ENCODE data around the gene ASB3.

ASB3 gene

GRCh38 chr2:53654396-53654795 lies 132.4 kb downstream of the ASB3 start:
- Histone ChIP-seq H3K27ac (no peak overlapping the region), H3K27me3 (replicated peaks) (no peaks in the 10 kb centered on the region), H3K36me3 (replicated peaks) (no peaks in the 10 kb centered on the region), H3K4me3 (ENCODE audit: low read depth, low read length) (no peak overlapping the region)
- DNase-seq: no peak
- in situ Hi-C loops (cut with HindIII; ENCODE audit: low pct_ligation_motif_present, low sequenced_read_pairs): no loop called here
- no peak for TF ChIP-seq CTCF (IDR thresholded peaks at IDR 0.05; ENCODE audit: low read depth, low read length, missing control alignments)

GRCh38 chr2:53652131-53652530 lies 134.6 kb downstream of the ASB3 start:
- DNase-seq: no peak
- in situ Hi-C loops (cut with HindIII; ENCODE audit: low pct_ligation_motif_present, low sequenced_read_pairs): no loop called here
- H3K27me3 ChIP-seq (replicated peaks): no peaks in the 10 kb centered on the region

DNA sequence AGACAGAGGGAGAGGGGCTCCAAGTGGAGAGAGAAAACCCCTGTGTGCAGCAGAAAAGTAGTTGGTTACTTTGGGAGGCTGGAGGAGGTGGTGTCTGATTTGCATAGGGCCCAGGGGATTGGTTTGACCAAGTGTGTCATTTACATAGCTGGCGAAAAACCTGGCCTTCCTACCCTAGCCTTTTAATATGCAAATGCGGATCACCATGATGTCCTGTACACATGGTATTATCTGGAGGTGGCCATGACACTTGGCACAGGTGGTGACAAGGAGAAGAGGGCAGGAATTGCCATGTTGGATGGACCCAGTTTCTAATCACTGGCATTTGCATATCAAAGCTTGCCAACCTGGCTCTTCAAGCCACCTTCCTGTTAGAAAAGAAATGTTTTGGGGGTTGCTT lies 140.0 kb downstream of the ASB3 start:
- no peak for TF ChIP-seq CTCF (IDR thresholded peaks at IDR 0.05; ENCODE audit: low read depth, low read length, missing control alignments)
- H3K4me3 ChIP-seq (ENCODE audit: low read depth, low read length): no peak overlapping the region
- H3K36me3 ChIP-seq (replicated peaks): no peaks in the 10 kb centered on the region
- no peak for DNase-seq
- in situ Hi-C loops (cut with HindIII; ENCODE audit: low pct_ligation_motif_present, low sequenced_read_pairs): no loop called here
- H3K27me3 ChIP-seq (replicated peaks): no peaks in the 10 kb centered on the region
- no peak overlapping the region for H3K27ac ChIP-seq

More at GRCh38 chr2:53652131-53652530, 134.6 kb downstream of the ASB3 start:
- no peak for TF ChIP-seq CTCF (IDR thresholded peaks at IDR 0.05; ENCODE audit: low read depth, low read length, missing control alignments)
- no peak overlapping the region for H3K27ac ChIP-seq
- no peak overlapping the region for H3K4me3 ChIP-seq (ENCODE audit: low read depth, low read length)
- no peaks in the 10 kb centered on the region for H3K36me3 ChIP-seq (replicated peaks)

- Histone ChIP-seq H3K27ac (no peak overlapping the region), H3K4me3 (ENCODE audit: low read depth, low read length) (no peak overlapping the region), H3K27me3 (replicated peaks) (no peaks in the 10 kb centered on the region), H3K36me3 (replicated peaks) (no peaks in the 10 kb centered on the region)
- no peak for TF ChIP-seq CTCF (IDR thresholded peaks at IDR 0.05; ENCODE audit: low read depth, low read length, missing control alignments)
- in situ Hi-C loops (cut with HindIII; ENCODE audit: low pct_ligation_motif_present, low sequenced_read_pairs): no loop called here
- no peak for DNase-seq
These were observed 145.5 kb downstream of the ASB3 start for GRCh38 chr2:53641290-53641689.

DNA sequence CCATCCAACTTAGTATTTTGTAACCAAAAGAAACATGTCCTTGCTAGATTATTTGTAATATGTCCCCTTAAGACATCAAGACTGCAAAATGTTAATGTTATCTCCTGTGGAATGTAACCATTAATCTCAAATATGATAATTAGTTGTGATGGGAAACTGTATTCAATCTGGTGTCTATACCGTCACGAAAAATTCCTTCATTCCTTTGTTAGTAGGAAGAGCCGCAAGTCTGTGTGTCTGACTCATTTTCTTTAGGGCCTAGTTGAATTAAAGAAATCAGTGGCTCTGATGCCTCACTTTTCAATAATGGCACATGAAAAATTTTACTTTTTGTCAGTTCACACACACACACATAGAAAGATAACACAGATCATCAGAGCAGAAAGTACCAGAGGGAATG lies 146.3 kb downstream of the ASB3 start:
- Histone ChIP-seq H3K4me3 (ENCODE audit: low read depth, low read length) (no peak overlapping the region), H3K27ac (no peak overlapping the region), H3K27me3 (replicated peaks) (no peaks in the 10 kb centered on the region), H3K36me3 (replicated peaks) (no peaks in the 10 kb centered on the region)
- no peak for TF ChIP-seq CTCF (IDR thresholded peaks at IDR 0.05; ENCODE audit: low read depth, low read length, missing control alignments)
- DNase-seq: no peak
- in situ Hi-C loops (cut with HindIII; ENCODE audit: low pct_ligation_motif_present, low sequenced_read_pairs): no loop called here

DNA sequence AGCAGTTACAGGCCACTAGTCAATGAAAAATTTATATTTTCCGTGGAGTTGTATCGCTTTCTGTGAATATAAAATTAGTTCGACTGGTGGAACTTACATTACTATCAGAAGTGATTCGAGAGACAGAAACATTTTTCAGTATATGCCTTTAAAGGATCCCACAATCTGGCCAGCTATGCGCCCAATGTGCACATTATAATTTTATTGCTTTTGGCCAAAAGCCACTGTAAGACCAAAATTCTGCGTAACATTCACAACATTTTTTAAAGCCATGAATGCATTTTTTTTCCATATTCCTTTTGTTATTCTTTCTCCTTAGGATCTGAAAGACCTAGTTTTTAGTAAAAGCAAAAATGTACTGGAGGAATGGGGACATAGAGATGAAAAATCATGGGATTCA lies 150.2 kb downstream of the ASB3 start:
- Histone ChIP-seq H3K27ac (no peak overlapping the region), H3K4me3 (ENCODE audit: low read depth, low read length) (no peak overlapping the region), H3K27me3 (replicated peaks) (no peaks in the 10 kb centered on the region), H3K36me3 (replicated peaks) (no peaks in the 10 kb centered on the region)
- in situ Hi-C loops (cut with HindIII; ENCODE audit: low pct_ligation_motif_present, low sequenced_read_pairs): no loop called here
- DNase-seq: peak; percentile 16
- TF ChIP-seq CTCF (IDR thresholded peaks at IDR 0.05; ENCODE audit: low read depth, low read length, missing control alignments): no peak

All from brain microvascular endothelial cell (primary cell).